GM19324 (cell line): ENCODE measurements around the gene PPFIA1.

Source experiments
- ATAC-seq: cut with Tn5 transposase; IDR thresholded peaks from one replicate; pipeline ENCODE4 v1.9.1; 2021; ENCODE audit warnings: mild to moderate bottlenecking, moderate library complexity; ENCODE audit not compliant: unreplicated experiment, low FRiP score

PPFIA1 gene

DNA sequence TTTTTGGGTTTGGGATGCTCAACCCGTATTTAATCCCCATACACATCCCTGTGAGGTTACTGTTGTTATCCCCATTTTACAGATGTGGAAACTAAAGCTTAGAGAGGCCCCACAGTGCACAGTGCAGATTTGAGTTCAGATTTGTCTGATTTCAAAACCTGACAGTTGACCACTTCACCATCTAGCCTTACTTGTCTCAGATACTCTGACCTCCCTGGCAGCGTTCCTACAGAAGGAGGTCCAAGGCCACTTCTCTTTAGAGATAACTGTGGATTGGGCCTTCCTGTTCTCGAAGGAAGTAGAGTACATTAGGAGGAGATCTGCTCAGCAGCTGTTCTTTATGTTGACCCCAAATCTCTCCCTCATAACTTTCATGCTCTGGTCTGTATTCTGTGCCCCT is 81.2 kb downstream of the PPFIA1 start:
- ATAC-seq: no peak

DNA sequence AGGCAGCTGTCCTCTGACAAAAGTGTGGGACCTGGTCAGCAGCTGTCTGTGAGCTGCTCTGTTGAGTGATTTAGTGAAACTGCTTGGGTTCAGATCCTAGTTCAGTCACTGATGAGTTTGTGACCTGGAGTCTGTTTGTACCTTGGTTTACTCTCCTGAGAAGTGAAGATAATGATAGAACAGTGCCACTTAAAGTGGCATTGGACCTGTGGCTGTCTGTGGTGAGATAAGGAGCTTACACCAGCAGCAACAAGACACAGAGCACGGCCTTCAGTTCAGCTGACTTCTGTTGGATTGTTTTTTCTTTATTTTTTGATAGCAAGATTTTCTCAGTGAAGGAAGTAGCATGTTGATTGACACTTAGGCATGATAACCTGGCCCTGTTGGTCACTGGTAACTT is 81.6 kb downstream of the PPFIA1 start:
- no peak for ATAC-seq

DNA sequence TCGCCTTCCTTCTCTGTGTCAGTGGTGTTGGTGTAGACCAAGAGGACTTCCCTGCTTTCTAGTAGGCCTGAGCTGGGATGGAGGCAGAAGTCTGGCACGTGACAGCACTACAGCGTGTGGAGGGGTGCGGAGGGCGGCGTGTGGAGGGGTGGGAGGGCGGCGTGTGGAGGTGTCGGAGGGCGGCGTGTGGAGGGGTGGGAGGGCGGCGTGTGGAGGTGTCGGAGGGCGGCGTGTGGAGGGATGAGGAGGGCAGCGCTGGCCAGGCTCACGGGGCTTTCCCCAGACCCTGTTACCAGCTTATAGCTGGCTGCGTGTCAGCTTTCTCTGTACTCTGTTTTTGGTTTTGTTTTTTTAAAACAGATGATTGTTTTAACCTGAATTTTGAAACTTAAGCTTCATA is 82.1 kb downstream of the PPFIA1 start:
- no peak for ATAC-seq

DNA sequence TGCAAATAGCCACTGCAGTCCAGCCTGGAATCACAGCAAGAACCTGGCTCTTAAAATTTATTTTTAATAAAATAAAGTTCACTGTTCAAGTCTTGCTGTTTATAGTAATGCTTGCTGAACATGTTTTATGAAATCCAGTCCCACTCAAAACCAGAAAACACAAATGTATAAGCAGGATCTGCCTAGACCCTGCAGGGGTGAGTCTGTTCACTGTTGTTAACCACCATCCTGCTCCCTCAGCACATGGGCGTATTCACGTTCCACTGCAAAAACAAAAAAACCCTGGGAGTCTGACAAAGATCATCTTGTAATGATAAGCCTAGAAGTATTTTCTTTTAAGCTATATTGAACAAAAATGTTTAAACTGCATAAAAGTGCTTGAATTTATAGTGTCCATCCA is 82.8 kb downstream of the PPFIA1 start:
- ATAC-seq: no peak

DNA sequence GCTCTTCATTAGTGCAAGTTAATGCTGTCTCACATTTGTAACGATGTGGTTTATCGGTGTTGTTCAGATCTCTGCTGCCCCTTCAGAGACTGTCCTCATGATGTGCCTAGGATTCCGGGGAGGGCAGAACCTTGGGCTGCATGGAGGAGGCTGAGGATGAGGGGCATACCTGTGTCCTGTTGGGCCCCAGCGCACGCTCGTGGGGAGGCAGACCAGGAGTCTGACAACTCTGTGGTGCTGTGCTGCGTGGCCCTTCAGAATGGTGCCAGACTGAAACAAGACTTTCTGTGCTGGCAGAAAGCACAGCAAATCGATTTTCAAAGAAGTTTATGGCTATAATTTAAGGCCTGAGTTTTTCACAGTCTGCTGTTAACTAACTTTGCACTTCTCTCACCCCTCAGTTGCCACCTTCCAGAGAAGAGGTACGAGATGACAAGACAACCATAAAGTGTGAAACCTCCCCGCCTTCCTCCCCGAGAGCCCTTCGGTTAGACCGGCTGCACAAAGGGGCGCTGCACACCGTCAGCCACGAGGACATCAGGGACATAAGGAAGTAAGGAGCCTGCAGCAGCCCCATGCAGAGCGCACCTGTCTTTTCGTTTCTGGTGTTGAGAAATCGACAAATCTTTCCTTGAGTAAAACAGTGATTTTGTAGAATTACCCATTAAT is 83.5 kb downstream of the PPFIA1 start:
- ATAC-seq: no peak

DNA sequence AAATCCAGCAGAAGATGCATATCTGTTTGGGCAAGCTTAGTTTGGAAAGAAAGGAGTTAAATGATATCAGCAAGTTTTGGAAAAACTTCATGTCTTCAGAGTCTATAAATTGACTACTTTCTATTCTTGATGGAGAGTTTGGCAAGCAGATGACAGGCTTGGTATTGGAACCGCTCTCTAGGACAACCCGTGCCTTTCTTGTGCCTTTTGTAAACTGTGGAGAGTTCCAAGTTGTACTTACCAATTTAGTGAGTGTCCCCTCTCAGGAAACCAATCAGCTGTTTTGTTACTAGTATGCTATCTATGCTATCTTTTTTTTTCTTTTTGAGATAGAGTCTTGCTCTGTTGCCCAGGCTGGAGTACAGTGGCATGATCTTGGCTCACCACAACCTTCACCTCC is 84.1 kb downstream of the PPFIA1 start:
- ATAC-seq: no peak

DNA sequence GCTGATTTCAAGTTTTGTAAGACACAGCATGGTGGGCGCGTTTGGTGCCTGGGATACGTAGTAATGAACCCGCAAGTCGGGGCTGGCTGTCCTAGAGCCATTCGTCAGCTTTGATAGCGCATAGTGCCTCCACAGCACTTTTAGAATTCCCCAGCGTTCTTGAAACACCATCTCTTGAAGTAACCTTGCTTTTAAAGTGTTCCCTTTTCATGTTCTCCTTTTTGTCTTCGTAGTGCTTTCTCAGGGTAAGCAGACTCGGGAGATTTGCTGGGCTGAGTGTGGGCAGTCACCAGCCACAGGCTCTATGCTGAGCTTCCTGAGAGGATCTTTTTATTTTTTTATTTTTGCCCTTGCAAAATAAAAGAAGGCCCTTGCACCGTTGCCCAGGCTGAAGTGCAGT is 88.3 kb downstream of the PPFIA1 start:
- no peak for ATAC-seq

DNA sequence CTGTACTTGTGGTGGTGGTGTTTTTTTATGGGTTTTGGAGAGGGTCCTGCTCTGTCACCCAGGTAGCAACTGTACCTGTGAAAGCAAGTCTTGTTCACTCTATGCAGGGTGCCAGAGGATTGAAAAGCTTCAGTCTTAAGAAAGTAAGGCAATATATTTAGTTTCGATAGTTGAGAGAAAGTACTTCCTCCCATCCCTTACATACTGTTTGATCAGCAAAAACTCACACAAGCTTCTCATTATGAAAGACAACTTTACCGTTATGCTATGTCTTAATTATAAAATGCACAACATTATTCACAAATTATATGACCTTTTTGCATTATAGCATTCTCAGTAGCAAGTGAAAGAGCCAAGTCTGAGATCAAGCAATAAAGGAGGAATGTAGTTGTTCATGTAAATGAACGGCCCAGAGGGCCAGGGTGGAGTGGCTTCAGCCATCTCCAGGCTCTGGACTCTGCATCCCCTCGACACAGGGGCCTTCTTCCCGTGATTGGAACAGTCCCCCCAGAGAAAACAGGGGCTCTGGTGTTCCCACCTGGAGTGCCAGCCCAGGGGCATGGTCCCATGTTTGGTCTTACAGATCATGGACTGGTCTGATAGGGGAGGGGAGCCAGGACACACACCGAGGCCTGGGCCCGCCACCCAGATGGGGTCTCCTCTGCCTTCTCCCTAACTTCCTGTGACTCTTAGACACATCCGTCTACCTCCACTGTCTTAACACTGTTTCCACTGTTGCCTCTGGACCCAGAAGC is 89.1 kb downstream of the PPFIA1 start:
- no peak for ATAC-seq

DNA sequence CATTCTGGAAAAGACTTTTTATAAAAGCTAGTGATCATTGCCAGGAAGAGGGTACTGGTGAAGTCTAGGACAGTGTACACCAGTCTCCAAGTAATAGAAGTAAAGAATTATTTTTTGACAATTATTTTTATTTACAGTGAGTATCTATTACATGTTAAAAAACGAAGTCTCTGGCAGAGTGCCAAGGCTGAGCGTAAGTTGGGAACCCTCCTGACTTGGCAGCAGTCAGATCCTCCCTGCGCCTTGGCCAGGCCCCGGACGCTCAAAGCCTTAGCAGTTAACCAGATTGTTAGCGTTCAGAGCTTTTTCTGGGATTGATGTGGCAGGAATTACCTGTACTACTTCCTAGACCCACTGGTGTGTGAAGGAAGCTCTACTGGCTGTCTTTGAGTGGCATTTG is 89.7 kb downstream of the PPFIA1 start:
- ATAC-seq: no peak

DNA sequence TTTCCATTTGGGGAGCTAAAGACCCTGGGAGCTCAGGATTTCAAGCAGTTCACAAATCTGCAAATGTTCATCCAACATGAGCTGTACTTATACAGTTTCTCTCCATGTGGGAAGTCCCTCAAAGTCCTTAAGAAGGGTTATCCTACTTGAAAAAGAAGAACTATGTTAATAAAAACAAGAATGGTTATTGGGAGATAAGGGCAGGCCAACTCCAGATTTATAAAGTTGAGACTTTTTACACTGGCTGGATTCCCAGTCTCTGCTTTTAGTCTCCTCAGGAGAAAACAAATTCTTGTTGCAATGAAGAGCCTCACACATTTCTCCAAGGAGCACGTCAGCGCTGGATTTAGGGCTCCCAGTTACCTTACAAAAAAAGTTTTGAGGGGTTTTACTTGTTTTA is 93.7 kb downstream of the PPFIA1 start:
- no peak for ATAC-seq

DNA sequence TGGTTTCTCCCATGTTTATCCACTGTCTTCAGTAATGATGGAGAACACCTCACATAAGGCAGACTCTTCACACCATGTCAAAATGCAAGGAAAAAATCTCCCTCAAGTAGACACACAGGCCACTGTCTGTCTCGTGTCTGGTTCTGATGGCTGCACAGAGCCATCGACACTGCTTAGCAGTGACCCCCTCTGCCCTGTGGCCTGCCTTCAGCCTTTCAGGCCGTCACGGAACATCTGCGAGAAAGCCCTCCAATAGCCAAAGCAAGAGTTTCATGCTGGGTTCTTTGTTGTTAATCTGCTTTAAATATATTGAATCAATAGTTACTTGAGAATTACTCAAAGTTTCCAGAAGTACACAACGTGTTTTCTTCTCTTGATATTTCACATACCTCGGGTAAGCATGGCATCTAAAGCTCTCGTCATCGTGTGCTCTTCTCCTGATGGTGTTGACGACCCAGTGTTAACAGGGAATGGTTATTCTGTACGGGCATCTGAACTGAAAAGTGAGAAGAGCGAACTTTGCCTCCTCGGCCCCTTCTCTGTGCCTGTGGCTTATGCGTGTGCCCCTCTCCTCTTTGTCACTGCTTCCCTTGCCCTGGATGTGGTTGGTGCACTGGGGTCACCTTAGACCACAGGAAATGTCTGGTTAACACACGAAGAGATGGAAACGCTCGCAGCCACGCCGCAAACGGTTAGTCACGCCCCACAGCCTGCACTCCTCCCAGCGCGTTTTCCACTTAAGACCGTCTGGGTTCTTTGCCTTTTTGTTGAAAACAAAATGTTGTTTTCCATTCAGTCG is 94.5 kb downstream of the PPFIA1 start:
- ATAC-seq: no peak

DNA sequence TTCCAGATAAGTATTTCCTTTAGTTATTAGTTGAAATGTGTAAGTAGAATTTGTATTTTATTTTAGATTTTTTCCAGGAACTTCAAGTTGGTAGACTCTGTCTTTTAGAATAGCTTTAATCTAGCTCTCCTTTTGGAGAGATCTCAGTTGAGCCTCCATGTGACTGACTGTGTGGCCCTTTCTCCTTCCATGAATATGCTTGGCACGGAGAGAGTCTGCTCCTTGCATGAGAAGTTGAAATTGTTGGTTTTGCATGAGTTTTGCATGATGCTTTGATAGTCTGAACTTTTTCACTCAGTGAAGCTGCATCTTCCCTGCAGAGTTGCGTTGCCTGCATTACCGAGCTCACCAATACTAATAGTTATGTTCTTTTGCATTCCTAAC is 95.0 kb downstream of the PPFIA1 start:
- ATAC-seq: no peak

DNA sequence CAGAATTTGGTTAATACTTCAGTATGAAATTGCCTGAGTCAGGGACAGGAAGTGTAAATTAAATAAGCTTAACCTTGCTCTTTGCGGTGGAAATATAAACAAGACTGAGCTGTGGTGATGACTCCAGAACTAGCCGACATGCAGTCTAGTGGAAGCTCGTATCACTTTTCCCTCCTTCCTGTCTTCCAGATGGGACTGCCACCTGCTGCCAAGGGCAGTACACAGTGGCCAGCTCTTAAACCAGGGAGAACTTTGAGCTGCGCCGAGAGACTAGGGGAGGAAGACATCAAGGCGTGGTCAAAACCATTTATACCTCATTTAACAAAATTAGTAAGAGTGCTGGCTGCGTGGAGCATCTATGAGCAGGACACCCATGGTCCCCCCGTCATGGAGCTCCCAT is 96.6 kb downstream of the PPFIA1 start:
- no peak for ATAC-seq

DNA sequence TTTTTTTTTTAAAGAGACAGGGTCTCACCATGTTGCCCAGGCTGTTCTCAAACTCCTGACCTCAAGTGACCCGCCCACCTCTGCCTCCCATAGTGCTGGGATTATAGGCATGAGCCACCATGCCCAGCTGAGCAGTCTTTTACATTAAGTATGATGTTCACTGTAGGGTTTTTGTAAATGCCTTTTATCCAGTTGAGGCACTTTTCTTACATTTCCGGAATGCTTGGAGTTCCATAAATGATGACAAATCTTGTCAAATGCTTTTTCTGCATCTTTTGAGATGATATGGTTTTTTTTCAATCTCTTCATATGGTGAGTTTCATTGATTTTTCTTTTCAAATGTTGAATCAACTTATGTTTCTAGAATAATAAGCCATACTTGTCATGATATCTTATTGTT is 98.5 kb downstream of the PPFIA1 start:
- ATAC-seq: no peak

DNA sequence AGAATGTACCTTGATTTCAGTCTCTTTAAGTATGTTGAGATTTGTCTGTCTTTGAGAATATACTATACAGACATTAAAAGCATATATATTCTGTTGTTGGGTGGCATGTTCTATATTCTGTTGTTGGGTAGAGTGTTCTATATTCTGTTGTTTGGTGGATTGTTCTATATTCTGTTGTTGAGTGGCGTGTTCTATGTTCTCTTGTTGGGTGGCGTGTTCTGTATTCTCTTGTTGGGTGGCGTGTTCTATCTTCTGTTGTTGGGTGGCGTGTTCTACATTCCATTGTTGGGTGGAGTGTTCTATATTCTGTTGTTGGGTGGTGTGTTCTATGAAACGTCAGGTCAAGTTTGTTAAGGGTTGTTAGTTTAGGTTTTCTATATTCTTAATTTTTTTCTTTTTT is 100.8 kb downstream of the PPFIA1 start:
- ATAC-seq: no peak

DNA sequence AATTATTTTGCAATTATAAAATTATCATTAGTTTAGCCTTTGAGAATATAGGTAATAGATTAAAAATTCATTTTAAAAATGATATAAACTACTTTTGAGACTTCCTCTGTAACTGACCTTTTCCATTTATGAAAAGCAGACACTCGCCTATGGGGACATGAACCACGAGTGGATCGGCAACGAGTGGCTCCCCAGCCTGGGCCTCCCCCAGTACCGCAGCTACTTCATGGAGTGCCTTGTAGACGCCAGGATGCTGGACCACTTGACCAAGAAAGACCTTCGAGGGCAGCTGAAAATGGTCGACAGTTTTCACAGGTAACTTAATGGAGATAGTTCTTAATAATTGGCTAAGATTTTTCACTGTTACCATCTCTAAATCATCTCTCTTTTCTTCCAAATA is 101.6 kb downstream of the PPFIA1 start:
- ATAC-seq: no peak

DNA sequence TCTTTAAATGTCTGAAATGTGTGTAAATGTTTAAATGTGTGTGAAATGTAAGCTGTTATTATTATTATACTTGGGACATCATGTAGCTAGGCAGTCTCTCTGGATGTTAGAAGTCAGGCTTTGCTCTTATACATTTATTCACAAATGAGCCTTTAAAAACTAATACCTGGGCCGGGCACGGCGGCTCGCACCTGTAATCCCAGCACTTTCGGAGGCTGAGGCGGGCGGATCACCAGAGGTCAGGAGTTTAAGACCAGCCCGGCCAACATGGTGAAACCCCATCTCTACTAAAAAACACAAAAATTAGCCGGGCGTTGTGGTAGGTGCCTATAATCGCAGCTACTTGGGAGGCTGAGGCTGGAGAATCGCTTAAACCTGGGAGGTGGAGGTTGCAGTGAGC is 106.1 kb downstream of the PPFIA1 start:
- no peak for ATAC-seq

DNA sequence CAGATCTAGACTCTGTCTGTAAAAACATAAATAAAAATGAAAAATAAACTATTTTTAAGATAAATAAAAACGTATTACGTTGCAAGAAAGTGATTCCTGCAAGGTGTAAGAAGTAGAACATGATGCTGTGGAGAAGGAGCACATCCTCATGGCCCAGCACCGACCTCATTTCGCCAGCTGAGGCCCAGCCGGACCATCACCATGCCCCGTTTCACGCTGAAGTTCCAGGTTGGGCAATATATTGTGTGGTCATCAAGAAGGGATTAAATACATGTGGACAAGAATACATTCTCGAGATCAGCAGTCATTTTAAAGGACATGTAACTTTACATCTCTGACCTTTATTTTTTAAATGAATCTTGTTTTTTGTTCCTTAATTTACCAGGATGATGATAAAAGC is 107.2 kb downstream of the PPFIA1 start:
- ATAC-seq: no peak

DNA sequence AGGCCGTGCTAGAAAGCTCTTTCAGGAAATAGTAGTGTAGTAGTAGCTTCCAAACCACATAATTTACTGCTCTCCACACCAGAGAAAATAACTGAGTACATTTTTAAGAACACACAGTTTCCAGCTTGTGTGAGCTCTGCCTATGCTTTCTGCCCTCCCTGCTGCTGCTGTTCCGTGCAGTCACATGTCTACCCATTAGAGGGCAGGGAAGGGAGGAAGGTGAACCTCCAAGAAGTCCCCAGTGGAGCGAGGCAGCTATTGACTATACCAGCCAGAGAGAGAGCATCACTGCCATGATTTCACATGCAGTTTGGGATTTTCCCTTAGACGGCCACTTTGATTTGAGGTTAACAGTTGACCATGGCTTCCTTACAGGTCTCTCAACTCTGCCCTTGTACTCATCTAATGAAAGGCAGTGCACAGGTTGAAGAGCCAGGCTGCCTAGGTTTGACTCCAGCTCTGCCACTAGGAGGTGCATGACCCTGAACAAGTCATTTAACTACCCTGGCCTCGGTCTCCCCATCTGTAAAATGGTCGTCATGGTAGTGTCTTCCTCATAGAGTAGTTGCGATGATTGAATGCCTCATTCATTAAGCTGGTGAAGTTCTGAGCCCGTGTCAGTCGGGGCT is 108.1 kb downstream of the PPFIA1 start:
- ATAC-seq: no peak

DNA sequence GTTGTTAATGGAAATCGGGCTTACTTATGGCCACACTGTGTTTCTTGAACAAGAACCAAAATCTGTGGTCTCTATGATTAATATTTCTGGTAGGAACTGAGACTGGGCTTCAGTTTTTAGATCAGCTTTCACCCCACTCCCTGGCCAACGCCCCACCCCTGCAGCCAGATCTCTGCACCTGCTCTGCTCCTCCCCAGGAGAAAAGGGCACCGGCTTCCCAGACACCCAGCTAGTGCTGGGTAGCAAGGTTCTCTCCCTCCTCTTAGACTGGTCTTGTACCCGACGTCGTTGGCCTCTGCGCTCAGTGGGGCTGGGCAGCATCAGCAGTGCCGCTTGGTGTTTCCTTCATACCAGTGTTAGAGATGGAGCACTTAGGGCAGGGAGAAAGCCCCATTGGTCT is 110.9 kb downstream of the PPFIA1 start:
- no peak for ATAC-seq
